Measurements from ENCODE around the gene ALOX12.

- TF ChIP-seq EZH2 (IDR thresholded peaks at IDR 0.05; ENCODE audit: insufficient read depth, poor library complexity, severe bottlenecking), result no peak
- TF ChIP-seq EZH2phosphoT487 (IDR thresholded peaks at IDR 0.05; ENCODE audit: insufficient read depth, low read depth), result no peak
Measured at GRCh38 chr17:7041607-7042500, 46.0 kb downstream of the ALOX12 start.

All from GM23248 (cell line).